ENCODE measurements around the gene RTN4RL1.
A peak's percentile ranks its signal among the peaks of the same experiment; 100 is the strongest.

RTN4RL1 gene

DNA sequence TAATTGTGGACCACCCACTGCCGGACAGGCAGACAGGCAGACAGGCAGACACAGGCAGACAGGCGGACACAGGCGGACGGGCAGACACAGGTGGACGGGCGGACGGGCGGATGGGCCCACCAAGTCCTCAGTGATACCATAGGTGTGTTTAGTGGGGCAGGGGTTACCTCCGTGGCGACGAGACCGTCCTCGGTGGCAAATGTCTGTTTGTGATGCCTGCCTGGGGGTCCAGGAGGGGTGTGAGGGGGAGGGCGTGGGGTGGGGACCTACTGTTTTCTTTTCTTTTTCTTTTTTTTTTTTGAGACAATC, 76.7 kb downstream of the RTN4RL1 start:
- H3K79me1 ChIP-seq (replicated peaks; ENCODE audit: low read length, poor library complexity, severe bottlenecking), result no peaks in the 10 kb centered on the region
- H3K18ac ChIP-seq (ENCODE audit: low read depth in 1 of 2, low read length in 2 of 2), result no peak overlapping the region
- no peak overlapping the region for H3K27ac ChIP-seq (ENCODE audit: low read length, poor library complexity, severe bottlenecking)
- no peak overlapping the region for H4K8ac ChIP-seq (ENCODE audit: low read length)
- no peak overlapping the region for H2BK120ac ChIP-seq (ENCODE audit: low read depth, low read length)
- H2AFZ ChIP-seq (ENCODE audit: low read depth, low read length), result no peak overlapping the region
- no peak overlapping the region for H3K4ac ChIP-seq (ENCODE audit: low read depth in 1 of 2, low read length in 2 of 2)
- peaks cover 4 to 25% of the 10 kb centered on the region in 2 experiments for H3K27me3 ChIP-seq (ENCODE audit: control insufficient read depth in 1 of 2, insufficient read depth in 1 of 2, low read length in 2 of 2)
- H3K4me1 ChIP-seq (ENCODE audit: control insufficient read depth, insufficient read depth, low read depth, low read length), result peaks cover 8% of the 10 kb centered on the region
- H3K9ac ChIP-seq (ENCODE audit: low read length), result no peak overlapping the region
- H2BK5ac ChIP-seq (ENCODE audit: low read depth, low read length, poor library complexity, severe bottlenecking), result no peak overlapping the region
- H3K4me3 ChIP-seq (ENCODE audit: insufficient read depth in 1 of 2, low read depth in 1 of 2, low read length in 2 of 2), result no peak overlapping the region
- H3K36me3 ChIP-seq (ENCODE audit: control insufficient read depth in 1 of 2, insufficient read depth in 2 of 2, low read depth in 1 of 2, low read length in 2 of 2), result no peaks in the 10 kb centered on the region
- 96% methylated on average over 8 of the region's 14 CpGs for WGBS
- H3K14ac ChIP-seq (ENCODE audit: low read length in 2 of 2), result no peak overlapping the region
- no peak overlapping the region for H2BK12ac ChIP-seq (ENCODE audit: low read length in 2 of 2)
- H4K91ac ChIP-seq (ENCODE audit: low read length), result no peak overlapping the region
- H3K9me3 ChIP-seq (ENCODE audit: control insufficient read depth, low read length), result no peaks in the 10 kb centered on the region
- no peak overlapping the region for H3K4me2 ChIP-seq (ENCODE audit: low read length, poor library complexity, severe bottlenecking)
- no peak for DNase-seq
- H3K23ac ChIP-seq (ENCODE audit: low read length in 2 of 2), result no peak overlapping the region
- H2AK5ac ChIP-seq (ENCODE audit: low read length, severe bottlenecking), result no peak overlapping the region
- no peak overlapping the region for H2BK15ac ChIP-seq (ENCODE audit: low read depth, poor library complexity, severe bottlenecking)

GRCh38 chr17:1947743-1948516, 77.2 kb downstream of the RTN4RL1 start:
- no peak overlapping the region for H2AFZ ChIP-seq (ENCODE audit: low read depth, low read length)
- no peak for DNase-seq
- no peaks in the 10 kb centered on the region for H3K79me1 ChIP-seq (replicated peaks; ENCODE audit: low read length, poor library complexity, severe bottlenecking)
- H3K4ac ChIP-seq (ENCODE audit: low read depth in 1 of 2, low read length in 2 of 2), result no peak overlapping the region
- 85% methylated on average over 20 of the region's 22 CpGs for WGBS
- H2BK120ac ChIP-seq (ENCODE audit: low read depth, low read length), result no peak overlapping the region
- no peak overlapping the region for H3K27ac ChIP-seq (ENCODE audit: low read length, poor library complexity, severe bottlenecking)
- no peak overlapping the region for H3K9ac ChIP-seq (ENCODE audit: low read length)
- no peak overlapping the region for H3K4me3 ChIP-seq (ENCODE audit: insufficient read depth in 1 of 2, low read depth in 1 of 2, low read length in 2 of 2)
- no peak overlapping the region for H3K18ac ChIP-seq (ENCODE audit: low read depth in 1 of 2, low read length in 2 of 2)
- H3K27me3 ChIP-seq (ENCODE audit: control insufficient read depth in 1 of 2, insufficient read depth in 1 of 2, low read length in 2 of 2), result peaks cover 6 to 28% of the 10 kb centered on the region in 2 experiments
- no peak overlapping the region for H2BK12ac ChIP-seq (ENCODE audit: low read length in 2 of 2)
- no peak overlapping the region for H2BK5ac ChIP-seq (ENCODE audit: low read depth, low read length, poor library complexity, severe bottlenecking)
- H3K23ac ChIP-seq (ENCODE audit: low read length in 2 of 2), result no peak overlapping the region
- peaks cover 10% of the 10 kb centered on the region for H3K4me1 ChIP-seq (ENCODE audit: control insufficient read depth, insufficient read depth, low read depth, low read length)
- no peak overlapping the region for H4K8ac ChIP-seq (ENCODE audit: low read length)
- H3K9me3 ChIP-seq (ENCODE audit: control insufficient read depth, low read length), result no peaks in the 10 kb centered on the region
- H3K36me3 ChIP-seq (ENCODE audit: control insufficient read depth in 1 of 2, insufficient read depth in 2 of 2, low read depth in 1 of 2, low read length in 2 of 2), result no peaks in the 10 kb centered on the region
- no peak overlapping the region for H2AK5ac ChIP-seq (ENCODE audit: low read length, severe bottlenecking)
- H4K91ac ChIP-seq (ENCODE audit: low read length), result no peak overlapping the region
- no peak overlapping the region for H2BK15ac ChIP-seq (ENCODE audit: low read depth, poor library complexity, severe bottlenecking)
- no peak overlapping the region for H3K14ac ChIP-seq (ENCODE audit: low read length in 2 of 2)
- no peak overlapping the region for H3K4me2 ChIP-seq (ENCODE audit: low read length, poor library complexity, severe bottlenecking)

DNA sequence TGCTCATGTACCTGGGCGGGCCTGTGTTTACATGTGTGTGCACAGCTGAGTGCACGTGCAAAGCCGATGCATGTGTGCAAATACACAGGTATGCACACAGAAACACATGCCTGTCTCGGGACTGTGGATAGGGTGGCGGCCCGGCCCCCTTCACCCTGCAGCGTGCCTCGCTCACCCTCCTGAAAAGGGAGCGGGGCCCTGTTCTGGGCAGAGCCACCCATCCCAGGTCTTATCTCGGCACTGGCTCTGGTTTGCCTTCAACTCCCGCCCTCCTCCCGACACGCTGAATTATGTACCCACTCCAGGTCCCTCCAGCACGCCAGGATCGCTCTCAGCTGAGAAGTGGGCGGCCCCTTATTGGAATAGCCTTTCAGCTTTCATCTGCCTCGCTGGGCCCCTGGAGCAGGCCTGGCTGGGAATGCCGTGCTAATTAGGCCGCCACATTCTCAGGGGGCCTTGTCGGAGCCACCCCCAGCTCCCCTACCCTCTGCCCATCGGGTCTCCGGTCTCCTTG, 77.8 kb downstream of the RTN4RL1 start:
- peaks cover 7 to 24% of the 10 kb centered on the region in 2 experiments for H3K27me3 ChIP-seq (ENCODE audit: control insufficient read depth in 1 of 2, insufficient read depth in 1 of 2, low read length in 2 of 2)
- H3K4me3 ChIP-seq (ENCODE audit: insufficient read depth in 1 of 2, low read depth in 1 of 2, low read length in 2 of 2), result no peak overlapping the region
- H3K9me3 ChIP-seq (ENCODE audit: control insufficient read depth, low read length), result no peaks in the 10 kb centered on the region
- no peak overlapping the region for H2AFZ ChIP-seq (ENCODE audit: low read depth, low read length)
- no peak overlapping the region for H3K9ac ChIP-seq (ENCODE audit: low read length)
- no peak overlapping the region for H3K27ac ChIP-seq (ENCODE audit: low read length, poor library complexity, severe bottlenecking)
- no peak overlapping the region for H3K18ac ChIP-seq (ENCODE audit: low read depth in 1 of 2, low read length in 2 of 2)
- H3K79me1 ChIP-seq (replicated peaks; ENCODE audit: low read length, poor library complexity, severe bottlenecking), result no peaks in the 10 kb centered on the region
- peak overlapping the region in 1 of 2 experiments; percentile 86 for H3K14ac ChIP-seq (ENCODE audit: low read length in 2 of 2)
- WGBS, result 66% methylated on average over 22 of the region's 22 CpGs
- H3K36me3 ChIP-seq (ENCODE audit: control insufficient read depth in 1 of 2, insufficient read depth in 2 of 2, low read depth in 1 of 2, low read length in 2 of 2), result no peaks in the 10 kb centered on the region
- no peak overlapping the region for H2BK15ac ChIP-seq (ENCODE audit: low read depth, poor library complexity, severe bottlenecking)
- no peak overlapping the region for H3K23ac ChIP-seq (ENCODE audit: low read length in 2 of 2)
- no peak overlapping the region for H4K8ac ChIP-seq (ENCODE audit: low read length)
- H4K91ac ChIP-seq (ENCODE audit: low read length), result no peak overlapping the region
- no peak overlapping the region for H3K4me2 ChIP-seq (ENCODE audit: low read length, poor library complexity, severe bottlenecking)
- no peak overlapping the region for H3K4ac ChIP-seq (ENCODE audit: low read depth in 1 of 2, low read length in 2 of 2)
- no peak overlapping the region for H2AK5ac ChIP-seq (ENCODE audit: low read length, severe bottlenecking)
- H2BK5ac ChIP-seq (ENCODE audit: low read depth, low read length, poor library complexity, severe bottlenecking), result no peak overlapping the region
- no peak overlapping the region for H2BK12ac ChIP-seq (ENCODE audit: low read length in 2 of 2)
- H3K4me1 ChIP-seq (ENCODE audit: control insufficient read depth, insufficient read depth, low read depth, low read length), result peaks cover 10% of the 10 kb centered on the region
- no peak overlapping the region for H2BK120ac ChIP-seq (ENCODE audit: low read depth, low read length)
- DNase-seq, result no peak

GRCh38 chr17:1946021-1946932, 78.9 kb downstream of the RTN4RL1 start:
- Histone ChIP-seq H4K91ac (ENCODE audit: low read length) (no peak overlapping the region), H3K79me1 (replicated peaks; ENCODE audit: low read length, poor library complexity, severe bottlenecking) (no peaks in the 10 kb centered on the region), H3K9ac (ENCODE audit: low read length) (no peak overlapping the region), H3K18ac (ENCODE audit: low read depth in 1 of 2, low read length in 2 of 2) (no peak overlapping the region), H4K8ac (ENCODE audit: low read length) (no peak overlapping the region), H3K27ac (ENCODE audit: low read length, poor library complexity, severe bottlenecking) (no peak overlapping the region), H2AFZ (ENCODE audit: low read depth, low read length) (no peak overlapping the region), H2BK120ac (ENCODE audit: low read depth, low read length) (no peak overlapping the region), H3K4me2 (ENCODE audit: low read length, poor library complexity, severe bottlenecking) (no peak overlapping the region), H3K27me3 (ENCODE audit: control insufficient read depth in 1 of 2, insufficient read depth in 1 of 2, low read length in 2 of 2) (peaks cover 3 to 29% of the 10 kb centered on the region in 2 experiments), H3K36me3 (ENCODE audit: control insufficient read depth in 1 of 2, insufficient read depth in 2 of 2, low read depth in 1 of 2, low read length in 2 of 2) (no peaks in the 10 kb centered on the region), H3K23ac (ENCODE audit: low read length in 2 of 2) (peak overlapping the region in 1 of 2 experiments; percentile 9), H2AK5ac (ENCODE audit: low read length, severe bottlenecking) (no peak overlapping the region), H2BK5ac (ENCODE audit: low read depth, low read length, poor library complexity, severe bottlenecking) (no peak overlapping the region), H3K4me3 (ENCODE audit: insufficient read depth in 1 of 2, low read depth in 1 of 2, low read length in 2 of 2) (no peak overlapping the region), H2BK15ac (ENCODE audit: low read depth, poor library complexity, severe bottlenecking) (no peak overlapping the region), H3K9me3 (ENCODE audit: control insufficient read depth, low read length) (no peaks in the 10 kb centered on the region), H2BK12ac (ENCODE audit: low read length in 2 of 2) (no peak overlapping the region), H3K4ac (ENCODE audit: low read depth in 1 of 2, low read length in 2 of 2) (no peak overlapping the region), H3K14ac (ENCODE audit: low read length in 2 of 2) (peak overlapping the region in 1 of 2 experiments; percentile 53), H3K4me1 (ENCODE audit: control insufficient read depth, insufficient read depth, low read depth, low read length) (peaks cover 10% of the 10 kb centered on the region)
- 85% methylated on average over 18 of the region's 20 CpGs for WGBS
- DNase-seq, result no peak

Data from mesenchymal stem cell (in vitro differentiated cells and primary cell).